MM.1S (cell line): ENCODE measurements around the gene PET100.

Experiments
- EZH2 ChIP-seq: fragments of 300-600 bp; sonication (generic); optimal IDR thresholded peaks from 2 replicates; pipeline ENCODE3; 2017; ENCODE audit warnings: low read depth, mild to moderate bottlenecking, antibody characterized with exemption, low read length, mixed read lengths
- EZH2phosphoT487 ChIP-seq: fragments of 300-600 bp; sonication (generic); IDR thresholded peaks from 2 replicates; pipeline ENCODE4 v1.6.1; 2018; ENCODE audit warnings: antibody characterized with exemption, low read length
- TF ChIP-seq, protein P1 (sequence below): fragments of 300-600 bp; sonication (generic); IDR thresholded peaks from 2 replicates; pipeline ENCODE4 v1.5.1; 2016; ENCODE audit warnings: antibody characterized with exemption, low read length, mixed read lengths

GRCh38 chr19:7658219-7658686 lies 28.7 kb downstream of the PET100 start:
- TF ChIP-seq, protein P1, sequence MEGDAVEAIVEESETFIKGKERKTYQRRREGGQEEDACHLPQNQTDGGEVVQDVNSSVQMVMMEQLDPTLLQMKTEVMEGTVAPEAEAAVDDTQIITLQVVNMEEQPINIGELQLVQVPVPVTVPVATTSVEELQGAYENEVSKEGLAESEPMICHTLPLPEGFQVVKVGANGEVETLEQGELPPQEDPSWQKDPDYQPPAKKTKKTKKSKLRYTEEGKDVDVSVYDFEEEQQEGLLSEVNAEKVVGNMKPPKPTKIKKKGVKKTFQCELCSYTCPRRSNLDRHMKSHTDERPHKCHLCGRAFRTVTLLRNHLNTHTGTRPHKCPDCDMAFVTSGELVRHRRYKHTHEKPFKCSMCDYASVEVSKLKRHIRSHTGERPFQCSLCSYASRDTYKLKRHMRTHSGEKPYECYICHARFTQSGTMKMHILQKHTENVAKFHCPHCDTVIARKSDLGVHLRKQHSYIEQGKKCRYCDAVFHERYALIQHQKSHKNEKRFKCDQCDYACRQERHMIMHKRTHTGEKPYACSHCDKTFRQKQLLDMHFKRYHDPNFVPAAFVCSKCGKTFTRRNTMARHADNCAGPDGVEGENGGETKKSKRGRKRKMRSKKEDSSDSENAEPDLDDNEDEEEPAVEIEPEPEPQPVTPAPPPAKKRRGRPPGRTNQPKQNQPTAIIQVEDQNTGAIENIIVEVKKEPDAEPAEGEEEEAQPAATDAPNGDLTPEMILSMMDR: no peak
- no peak for TF ChIP-seq EZH2
- no peak for TF ChIP-seq EZH2phosphoT487
